ENCODE data around the gene OLFML1. TPM values are rescaled to one million over a fixed set of nuclear protein-coding genes. Genes with fewer than 3 reads are reported as not detected.

Gene OLFML1
- total RNA-seq, 1 donor from 2014 or later, result not detected

DNA sequence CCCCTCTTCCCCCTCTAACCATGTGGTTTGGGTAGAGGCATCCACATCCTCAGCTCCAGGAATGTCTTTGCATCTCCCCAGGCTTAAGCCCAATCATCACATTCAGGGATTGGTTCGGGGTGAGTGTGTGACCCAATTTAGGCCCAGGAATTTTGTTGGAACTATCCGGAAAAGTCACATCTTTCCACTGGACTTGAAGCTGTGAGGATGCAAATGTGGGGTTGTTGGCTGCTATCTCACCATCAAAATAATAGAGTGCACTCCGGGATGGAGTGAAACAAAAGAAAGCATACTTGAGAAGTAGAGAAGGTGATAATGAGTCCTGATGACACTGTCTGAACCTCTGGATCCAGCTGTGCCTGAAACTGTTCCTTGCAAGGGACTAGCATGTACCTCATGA lies 33.8 kb upstream of the OLFML1 start:
- TF ChIP-seq, protein P1, sequence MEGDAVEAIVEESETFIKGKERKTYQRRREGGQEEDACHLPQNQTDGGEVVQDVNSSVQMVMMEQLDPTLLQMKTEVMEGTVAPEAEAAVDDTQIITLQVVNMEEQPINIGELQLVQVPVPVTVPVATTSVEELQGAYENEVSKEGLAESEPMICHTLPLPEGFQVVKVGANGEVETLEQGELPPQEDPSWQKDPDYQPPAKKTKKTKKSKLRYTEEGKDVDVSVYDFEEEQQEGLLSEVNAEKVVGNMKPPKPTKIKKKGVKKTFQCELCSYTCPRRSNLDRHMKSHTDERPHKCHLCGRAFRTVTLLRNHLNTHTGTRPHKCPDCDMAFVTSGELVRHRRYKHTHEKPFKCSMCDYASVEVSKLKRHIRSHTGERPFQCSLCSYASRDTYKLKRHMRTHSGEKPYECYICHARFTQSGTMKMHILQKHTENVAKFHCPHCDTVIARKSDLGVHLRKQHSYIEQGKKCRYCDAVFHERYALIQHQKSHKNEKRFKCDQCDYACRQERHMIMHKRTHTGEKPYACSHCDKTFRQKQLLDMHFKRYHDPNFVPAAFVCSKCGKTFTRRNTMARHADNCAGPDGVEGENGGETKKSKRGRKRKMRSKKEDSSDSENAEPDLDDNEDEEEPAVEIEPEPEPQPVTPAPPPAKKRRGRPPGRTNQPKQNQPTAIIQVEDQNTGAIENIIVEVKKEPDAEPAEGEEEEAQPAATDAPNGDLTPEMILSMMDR (conservative IDR thresholded peaks at IDR 0.05; ENCODE audit: low read depth, low read length), result no peak
- no peak for DNase-seq (ENCODE audit: low read depth)
- no peak overlapping the region for H3K4me3 ChIP-seq (ENCODE audit: low read depth, low read length)

DNA sequence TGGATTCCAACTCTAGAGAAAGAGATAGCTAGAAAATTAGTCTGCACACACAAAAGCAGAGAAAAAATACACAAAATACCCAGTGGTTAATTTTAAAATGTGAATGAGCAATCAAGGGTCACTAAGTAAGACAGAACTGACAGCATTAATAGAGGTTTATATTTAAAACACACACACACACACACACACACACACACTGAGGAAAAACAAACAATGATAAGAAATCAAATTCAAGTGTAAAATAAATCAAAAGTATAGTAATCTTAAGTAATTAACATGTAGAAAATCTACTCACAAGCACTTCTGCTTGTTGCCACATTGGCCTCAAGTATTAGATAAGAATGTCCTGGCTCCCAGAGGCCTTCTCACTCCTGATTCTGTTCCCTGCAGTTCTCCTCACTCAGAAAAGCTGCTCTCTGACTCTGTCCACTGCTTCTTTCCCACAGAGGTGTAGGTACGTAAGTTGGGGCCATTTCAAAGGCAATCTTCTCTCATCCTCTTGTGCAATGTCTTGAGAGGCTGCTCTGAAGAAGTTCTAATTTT lies 33.3 kb upstream of the OLFML1 start:
- no peak for DNase-seq (ENCODE audit: low read depth)
- TF ChIP-seq, protein P1 (conservative IDR thresholded peaks at IDR 0.05; ENCODE audit: low read depth, low read length), result no peak
- no peak overlapping the region for H3K4me3 ChIP-seq (ENCODE audit: low read depth, low read length)

DNA sequence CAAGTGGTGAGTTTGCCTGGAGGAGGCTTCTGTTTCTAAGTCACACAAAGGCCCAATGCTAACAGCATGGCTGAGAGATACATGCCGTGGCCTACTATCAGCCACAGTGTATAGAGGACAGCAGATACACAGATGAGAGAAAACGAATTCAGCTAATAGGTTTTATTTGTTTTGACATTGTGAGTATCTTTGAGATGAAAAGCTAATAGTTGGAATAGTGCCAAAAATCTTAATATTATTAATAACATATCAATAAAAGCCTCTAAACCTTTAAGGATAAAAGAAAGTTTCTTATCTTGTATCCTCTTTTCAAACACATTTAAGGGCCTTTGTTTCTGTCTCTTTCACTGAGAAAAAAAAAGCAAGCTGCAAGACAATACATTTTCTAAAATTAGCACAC lies 30.5 kb upstream of the OLFML1 start:
- no peak for DNase-seq (ENCODE audit: low read depth)

DNA sequence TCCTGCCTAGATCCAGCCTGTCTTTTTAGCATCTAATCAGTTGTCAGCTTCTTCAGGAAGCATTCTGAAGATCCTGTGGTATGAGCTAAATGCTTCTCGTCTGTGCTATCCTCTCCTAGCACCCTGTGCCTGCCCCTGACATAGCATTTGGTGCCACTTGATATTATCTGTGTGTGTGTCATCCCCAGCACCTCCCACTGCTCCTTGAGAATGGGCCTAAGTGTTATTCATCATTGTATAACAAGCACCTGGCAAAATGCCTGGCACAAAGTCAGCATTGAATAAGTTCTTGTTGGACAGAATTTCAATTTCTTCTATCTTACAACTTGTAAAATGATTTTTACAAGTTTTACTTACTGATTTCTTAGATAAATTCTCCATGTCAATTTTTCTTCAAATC lies 28.1 kb upstream of the OLFML1 start:
- TF ChIP-seq, protein P1 (conservative IDR thresholded peaks at IDR 0.05; ENCODE audit: low read depth, low read length), result no peak
- no peak for DNase-seq (ENCODE audit: low read depth)
- no peak overlapping the region for H3K4me3 ChIP-seq (ENCODE audit: low read depth, low read length)

More for the DNA sequence above, 30.5 kb upstream of the OLFML1 start:
- TF ChIP-seq, protein P1 (conservative IDR thresholded peaks at IDR 0.05; ENCODE audit: low read depth, low read length), result no peak
- H3K4me3 ChIP-seq (ENCODE audit: low read depth, low read length), result no peak overlapping the region

DNA sequence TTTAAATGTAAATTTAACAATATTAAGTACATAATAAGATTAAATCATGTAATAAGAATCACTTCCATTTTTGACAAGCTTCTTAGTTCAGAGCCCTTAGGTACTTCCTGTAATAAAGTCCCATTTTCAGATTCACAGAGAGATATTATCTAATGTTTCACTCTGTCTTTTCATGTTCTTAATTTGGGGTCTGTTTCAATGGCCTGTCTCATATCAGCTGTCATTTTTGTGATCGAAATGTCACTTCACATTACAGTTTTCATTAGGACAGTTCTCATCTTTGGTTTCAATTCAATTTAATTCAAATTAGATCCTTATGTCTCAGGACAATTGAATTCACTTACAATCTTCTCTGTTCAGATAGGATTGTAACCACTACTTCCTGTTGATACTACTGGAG lies 22.6 kb upstream of the OLFML1 start:
- no peak overlapping the region for H3K4me3 ChIP-seq (ENCODE audit: low read depth, low read length)
- TF ChIP-seq, protein P1 (conservative IDR thresholded peaks at IDR 0.05; ENCODE audit: low read depth, low read length), result no peak
- no peak for DNase-seq (ENCODE audit: low read depth)

DNA sequence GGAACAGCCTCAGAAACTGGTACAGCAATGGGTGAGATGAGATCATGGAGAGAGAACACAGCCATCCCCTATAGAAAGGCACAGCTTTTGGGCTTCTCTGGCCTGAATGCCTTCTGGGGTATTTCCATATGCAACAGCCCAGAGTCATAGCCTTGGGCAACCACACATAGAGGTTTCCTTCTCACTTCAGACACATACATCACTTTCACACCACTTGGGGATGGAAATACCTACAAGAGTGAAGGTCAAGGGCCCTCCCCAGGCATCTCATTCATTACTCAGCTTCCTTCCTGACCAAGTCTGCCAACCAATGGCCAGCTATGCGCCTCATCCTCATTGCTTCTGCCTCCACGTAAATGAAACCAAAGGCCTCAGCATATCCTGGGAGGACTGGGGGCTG lies 17.7 kb upstream of the OLFML1 start:
- DNase-seq (ENCODE audit: low read depth), result no peak
- TF ChIP-seq, protein P1 (conservative IDR thresholded peaks at IDR 0.05; ENCODE audit: low read depth, low read length), result no peak
- H3K4me3 ChIP-seq (ENCODE audit: low read depth, low read length), result no peak overlapping the region

DNA sequence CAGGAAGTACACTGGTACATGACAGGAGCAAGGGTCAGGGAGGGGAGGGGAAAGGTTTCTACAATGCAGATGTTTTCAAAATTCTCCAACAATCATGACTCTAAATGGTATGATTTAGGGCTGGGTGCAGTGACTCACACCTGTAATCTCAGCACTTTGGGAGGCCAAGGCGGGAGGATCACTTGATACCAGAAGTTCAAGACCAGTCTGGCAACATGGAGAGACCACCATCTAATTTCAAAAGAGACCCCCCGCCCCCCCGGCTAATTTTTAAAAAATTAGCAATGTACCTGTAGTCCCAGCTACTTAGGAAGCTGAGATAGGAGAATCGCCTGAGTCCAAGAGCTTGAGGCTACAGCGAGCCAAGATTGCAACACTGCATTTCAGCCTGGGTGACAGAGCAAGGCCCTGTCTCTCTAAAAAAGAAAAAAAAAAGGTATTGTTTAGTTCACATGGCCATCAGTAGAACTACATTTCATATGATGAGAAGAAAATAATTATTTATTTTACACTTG lies 15.9 kb upstream of the OLFML1 start:
- TF ChIP-seq, protein P1 (conservative IDR thresholded peaks at IDR 0.05; ENCODE audit: low read depth, low read length), result no peak
- no peak overlapping the region for H3K4me3 ChIP-seq (ENCODE audit: low read depth, low read length)
- DNase-seq (ENCODE audit: low read depth), result no peak
